GM18507 (cell line): ENCODE data around the gene APOD.

ENCODE experiments used
- DNase-seq: peaks from one replicate; pipeline ENCODE4 v3.0.0; 2011; ENCODE audit warnings: low read depth; ENCODE audit not compliant: insufficient read length; ENCODE audit errors: extremely low spot score
- FAIRE-seq: peaks from 2 replicates; lab custom pipeline; 2011; peaks lifted over from hg19 to GRCh38; lab: Jason Lieb, UNC

Gene APOD

GRCh38 chr3:195540027-195540426, 43.7 kb downstream of the APOD start:
- FAIRE-seq (no peak), DNase-seq (no peak)

- no peak for DNase-seq
- FAIRE-seq: no peak
Observed at GRCh38 chr3:195539479-195539878, 44.3 kb downstream of the APOD start.

- no peak for DNase-seq
- peak; percentile 87 for FAIRE-seq
Observed at GRCh38 chr3:195537995-195538394, 45.7 kb downstream of the APOD start.

- no peak for DNase-seq
- no peak for FAIRE-seq
Observed at GRCh38 chr3:195535293-195535692, 48.4 kb downstream of the APOD start.

- FAIRE-seq (no peak), DNase-seq (no peak)
Observed at GRCh38 chr3:195532834-195533233, 50.9 kb downstream of the APOD start.

GRCh38 chr3:195532345-195532744, 51.4 kb downstream of the APOD start:
- FAIRE-seq (no peak), DNase-seq (no peak)

- FAIRE-seq: no peak
- no peak for DNase-seq
Observed at GRCh38 chr3:195531683-195532082, 52.1 kb downstream of the APOD start.

GRCh38 chr3:195526492-195526891, 57.2 kb downstream of the APOD start:
- DNase-seq: no peak
- no peak for FAIRE-seq

- FAIRE-seq (no peak), DNase-seq (no peak)
Observed at GRCh38 chr3:195524171-195524896, 59.4 kb downstream of the APOD start.

- FAIRE-seq: peak; percentile 76
- no peak for DNase-seq
Observed at GRCh38 chr3:195522254-195523023, 61.3 kb downstream of the APOD start.
